Neural cell (in vitro differentiated cells): ENCODE data around the gene PKNOX2. TPM values are rescaled to one million over a fixed set of nuclear protein-coding genes. Genes with fewer than 3 reads are reported as not detected.

Experiments
- H2AFZ ChIP-seq: fragments of 200-600, 300-800 bp; sonication (generic), shearing (Covaris generic); 2 replicates; pipeline ENCODE4 v1.6.0; 2014; ENCODE audit warnings: low read depth, mild to moderate bottlenecking, antibody characterized with exemption, low read length, moderate library complexity
- H3F3A ChIP-seq: fragments of 200-600 bp; shearing (Covaris generic); 2 replicates; pipeline ENCODE4 v1.6.1; 2016; ENCODE audit warnings: mild to moderate bottlenecking, moderate library complexity, mixed read lengths, antibody characterized with exemption, low read length; ENCODE audit not compliant: insufficient read depth, poor library complexity, severe bottlenecking
- H3K27ac ChIP-seq: fragments of 200-600, 300-800 bp; sonication (generic), shearing (Covaris generic); 2 replicates; pipeline ENCODE4 v1.5.1; 2014; ENCODE audit warnings: mild to moderate bottlenecking, low read length, moderate library complexity
- H3K27me3 ChIP-seq: fragments of 300-800, 200-600 bp; sonication (generic), shearing (Covaris generic); 2 replicates; pipeline ENCODE4 v1.6.0; 2014; ENCODE audit warnings: mild to moderate bottlenecking, low read depth, low read length, moderate library complexity; ENCODE audit not compliant: insufficient read depth
- H3K36me3 ChIP-seq: fragments of 300-800, 200-600 bp; sonication (generic), shearing (Covaris generic); 2 replicates; pipeline ENCODE4 v1.5.1; 2014; ENCODE audit warnings: mild to moderate bottlenecking, antibody characterized with exemption, low read length, moderate library complexity; ENCODE audit not compliant: insufficient read depth
- H3K4me2 ChIP-seq: fragments of 300-800, 200-600 bp; sonication (generic), shearing (Covaris generic); 2 replicates; pipeline ENCODE4 v1.6.0; 2014; ENCODE audit warnings: mild to moderate bottlenecking, low read length
- H3K4me3 ChIP-seq: fragments of 300-800, 200-600 bp; sonication (generic), shearing (Covaris generic); 2 replicates; pipeline ENCODE4 v1.5.1; 2014; ENCODE audit warnings: mild to moderate bottlenecking, low read length, moderate library complexity
- H3K79me2 ChIP-seq: fragments of 200-600 bp; shearing (Covaris generic); replicated peaks from 2 replicates; pipeline ENCODE4 v1.6.0; 2014; ENCODE audit warnings: mild to moderate bottlenecking, low read length, moderate library complexity; ENCODE audit not compliant: insufficient read depth
- H3K9ac ChIP-seq: fragments of 300-800, 200-600 bp; sonication (generic), shearing (Covaris generic); 2 replicates; pipeline ENCODE4 v1.6.1; 2016; ENCODE audit warnings: mild to moderate bottlenecking, low read length, mixed read lengths
- H3K9me2 ChIP-seq: fragments of 200-600 bp; shearing (Covaris generic); 2 replicates; pipeline ENCODE4 v1.6.1; 2016; ENCODE audit warnings: mild to moderate bottlenecking, low read length, mixed read lengths; ENCODE audit not compliant: insufficient read depth
- H3K9me3 ChIP-seq: fragments of 200-600, 300-800 bp; sonication (generic), shearing (Covaris generic); 2 replicates; pipeline ENCODE4 v1.6.1; 2016; ENCODE audit warnings: mild to moderate bottlenecking, mixed run types, low read length, moderate library complexity, mixed read lengths
- H4K20me1 ChIP-seq: fragments of 200-600 bp; shearing (Covaris generic); 2 replicates; pipeline ENCODE4 v1.6.1; 2016; ENCODE audit warnings: mild to moderate bottlenecking, mixed run types; ENCODE audit not compliant: insufficient read depth
- CTCF ChIP-seq: fragments of 450-650 bp; IDR thresholded peaks from 2 replicates; pipeline ENCODE4 v1.5.1; 2014; ENCODE audit warnings: antibody characterized with exemption, mild to moderate bottlenecking, moderate library complexity; ENCODE audit not compliant: poor library complexity, severe bottlenecking
- EP300 ChIP-seq: fragments of 450-650 bp; conservative IDR thresholded peaks from 2 replicates; pipeline ENCODE4 v1.6.1; 2014; ENCODE audit warnings: antibody characterized with exemption, mild to moderate bottlenecking, moderate library complexity; ENCODE audit not compliant: poor library complexity, severe bottlenecking
- EZH2 ChIP-seq: fragments of 200-600, 300-800 bp; shearing (Covaris generic), sonication (generic); IDR thresholded peaks from 2 replicates; pipeline ENCODE4 v1.6.1; 2014; ENCODE audit warnings: antibody characterized with exemption, low read length, borderline replicate concordance, mild to moderate bottlenecking; ENCODE audit not compliant: insufficient read depth, poor library complexity, severe bottlenecking
- MXI1 ChIP-seq: fragments of 450-650 bp; conservative IDR thresholded peaks from 2 replicates; pipeline ENCODE4 v1.6.1; 2014; ENCODE audit warnings: antibody characterized with exemption, mild to moderate bottlenecking; ENCODE audit not compliant: poor library complexity, severe bottlenecking
- POLR2AphosphoS5 ChIP-seq: IDR thresholded peaks from 2 replicates; pipeline ENCODE4 v1.6.1; 2012
- REST ChIP-seq: IDR thresholded peaks from 2 replicates; pipeline ENCODE4 v1.6.1; 2012; ENCODE audit warnings: borderline replicate concordance
- SMC3 ChIP-seq: fragments of 450-650 bp; conservative IDR thresholded peaks from 2 replicates; pipeline ENCODE4 v1.6.1; 2014; ENCODE audit warnings: antibody characterized with exemption, mild to moderate bottlenecking, moderate library complexity; ENCODE audit not compliant: poor library complexity
- TAF1 ChIP-seq: IDR thresholded peaks from 2 replicates; pipeline ENCODE4 v1.6.1; 2012; ENCODE audit warnings: low read depth
- polyA plus RNA-seq: library from polyadenylated mRNA; depleted of rRNA; stranded (reverse); fragments of >200 nt; gene quantifications from 2 replicates; pipeline ENCODE4 v1.2.3, GENCODE V29; 2014

PKNOX2 gene
- polyA plus RNA-seq, 1 donor from 2014 or later, result 0.99 TPM

GRCh38 chr11:125163431-125164063 lies 1.0 kb upstream of the PKNOX2 start:
- no peaks in the 10 kb centered on the region for H3K36me3 ChIP-seq
- peak overlapping the region; percentile 97 for H3K4me3 ChIP-seq
- H4K20me1 ChIP-seq, result no peaks in the 10 kb centered on the region
- no peaks in the 10 kb centered on the region for H3K9me3 ChIP-seq
- peaks cover 13% of the 10 kb centered on the region for H3F3A ChIP-seq
- H3K9me2 ChIP-seq, result no peaks in the 10 kb centered on the region
- no peak overlapping the region for H3K4me2 ChIP-seq
- TF ChIP-seq EZH2, result no peak
- TF ChIP-seq POLR2AphosphoS5, result no peak
- TF ChIP-seq MXI1, result no peak
- peaks cover 14% of the 10 kb centered on the region for H3K79me2 ChIP-seq
- H2AFZ ChIP-seq, result no peak overlapping the region
- H3K27me3 ChIP-seq, result no peaks in the 10 kb centered on the region
- H3K27ac ChIP-seq, result peak overlapping the region; percentile 62
- H3K9ac ChIP-seq, result peak overlapping the region; percentile 61

- peaks cover 13% of the 10 kb centered on the region for H3F3A ChIP-seq
- peak overlapping the region; percentile 61 for H3K9ac ChIP-seq
- peak overlapping the region; percentile 62 for H3K27ac ChIP-seq
- no peaks in the 10 kb centered on the region for H4K20me1 ChIP-seq
- H3K9me2 ChIP-seq, result no peaks in the 10 kb centered on the region
- H3K9me3 ChIP-seq, result no peaks in the 10 kb centered on the region
- no peaks in the 10 kb centered on the region for H3K36me3 ChIP-seq
- H2AFZ ChIP-seq, result no peak overlapping the region
- H3K4me3 ChIP-seq, result peak overlapping the region; percentile 97
- H3K27me3 ChIP-seq, result no peaks in the 10 kb centered on the region
- H3K79me2 ChIP-seq, result peaks cover 19% of the 10 kb centered on the region
- no peak overlapping the region for H3K4me2 ChIP-seq
- TF ChIP-seq MXI1 (no peak), POLR2AphosphoS5 (no peak), CTCF (no peak), SMC3 (no peak), TAF1 (no peak), EP300 (no peak), REST (no peak)
Observed at GRCh38 chr11:125164091-125164421, 495 bp upstream of the PKNOX2 start.
